Measurements from ENCODE around the gene HIGD2A.

GRCh38 chr5:176418251-176418650 lies 29.7 kb downstream of the HIGD2A start:
- TF ChIP-seq, protein P1, sequence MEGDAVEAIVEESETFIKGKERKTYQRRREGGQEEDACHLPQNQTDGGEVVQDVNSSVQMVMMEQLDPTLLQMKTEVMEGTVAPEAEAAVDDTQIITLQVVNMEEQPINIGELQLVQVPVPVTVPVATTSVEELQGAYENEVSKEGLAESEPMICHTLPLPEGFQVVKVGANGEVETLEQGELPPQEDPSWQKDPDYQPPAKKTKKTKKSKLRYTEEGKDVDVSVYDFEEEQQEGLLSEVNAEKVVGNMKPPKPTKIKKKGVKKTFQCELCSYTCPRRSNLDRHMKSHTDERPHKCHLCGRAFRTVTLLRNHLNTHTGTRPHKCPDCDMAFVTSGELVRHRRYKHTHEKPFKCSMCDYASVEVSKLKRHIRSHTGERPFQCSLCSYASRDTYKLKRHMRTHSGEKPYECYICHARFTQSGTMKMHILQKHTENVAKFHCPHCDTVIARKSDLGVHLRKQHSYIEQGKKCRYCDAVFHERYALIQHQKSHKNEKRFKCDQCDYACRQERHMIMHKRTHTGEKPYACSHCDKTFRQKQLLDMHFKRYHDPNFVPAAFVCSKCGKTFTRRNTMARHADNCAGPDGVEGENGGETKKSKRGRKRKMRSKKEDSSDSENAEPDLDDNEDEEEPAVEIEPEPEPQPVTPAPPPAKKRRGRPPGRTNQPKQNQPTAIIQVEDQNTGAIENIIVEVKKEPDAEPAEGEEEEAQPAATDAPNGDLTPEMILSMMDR (IDR thresholded peaks at IDR 0.05; ENCODE audit: insufficient read depth, low read length, poor library complexity, severe bottlenecking), result no peak
- no peak for TF ChIP-seq EZH2phosphoT487 (conservative IDR thresholded peaks at IDR 0.05; ENCODE audit: low read length)

All from SU-DHL-6 (cell line).